HUES6 (cell line): Measurements from ENCODE around the gene ZNF445.
"Not testable (repeated sequence)": the region's sequence is repeated elsewhere in the genome, so short reads cannot be mapped to it uniquely, and the experiment has no call there.

Experiments used
- H3K27ac ChIP-seq: 2 replicates; pipeline ENCODE4 v1.7.0; 2013; ENCODE audit warnings: low read depth, mild to moderate bottlenecking, low read length, inconsistent platforms
- H3K27me3 ChIP-seq: 2 replicates; pipeline ENCODE4 v1.6.1; 2013; ENCODE audit warnings: low read length; ENCODE audit not compliant: control insufficient read depth, insufficient read depth
- H3K36me3 ChIP-seq: 2 replicates; pipeline ENCODE4 v1.6.1; 2013; ENCODE audit warnings: low read length; ENCODE audit not compliant: control insufficient read depth, insufficient read depth
- H3K4me1 ChIP-seq: 2 replicates; pipeline ENCODE4 v1.6.1; 2013; ENCODE audit warnings: low read length; ENCODE audit not compliant: control insufficient read depth, insufficient read depth
- H3K4me3 ChIP-seq: 2 replicates; pipeline ENCODE4 v1.5.1; 2013; ENCODE audit warnings: low read depth, low read length
- H3K9ac ChIP-seq: one replicate; pipeline ENCODE4 v1.6.1; 2013; ENCODE audit warnings: mild to moderate bottlenecking, low read length
- H3K9me3 ChIP-seq: 2 replicates; pipeline ENCODE4 v1.6.1; 2013; ENCODE audit warnings: low read depth, low read length; ENCODE audit not compliant: control insufficient read depth, insufficient read depth

The ZNF445 gene

DNA sequence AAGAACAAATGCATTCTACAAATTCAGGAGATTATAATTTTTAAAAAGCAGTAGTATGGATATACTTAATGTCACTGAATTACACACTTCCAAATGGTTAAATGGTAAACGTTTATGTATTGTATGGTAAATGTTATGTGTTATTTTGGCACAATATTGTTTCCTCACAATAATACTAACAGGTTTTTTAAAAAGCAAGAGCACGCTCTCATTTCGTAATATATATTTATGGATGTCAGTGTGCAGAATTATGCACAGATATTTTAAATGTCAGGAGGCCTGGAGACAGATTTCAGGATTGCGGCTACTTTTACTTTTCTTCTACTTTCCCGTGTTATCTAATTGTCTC is 533 bp downstream of the ZNF445 start:
- H3K4me3 ChIP-seq, result peak overlapping the region; percentile 81
- H3K36me3 ChIP-seq, result no peaks in the 10 kb centered on the region
- H3K27me3 ChIP-seq, result no peaks in the 10 kb centered on the region
- peak overlapping the region; percentile 27 for H3K9ac ChIP-seq
- no peak overlapping the region for H3K27ac ChIP-seq
- peaks cover 11% of the 10 kb centered on the region for H3K4me1 ChIP-seq
- H3K9me3 ChIP-seq, result no peaks in the 10 kb centered on the region

- Histone ChIP-seq H3K9me3 (no peaks in the 10 kb centered on the region), H3K4me1 (peaks cover 11% of the 10 kb centered on the region), H3K27ac (no peak overlapping the region), H3K4me3 (peak overlapping the region; percentile 81), H3K9ac (no peak overlapping the region), H3K36me3 (no peaks in the 10 kb centered on the region), H3K27me3 (no peaks in the 10 kb centered on the region)
Observed at GRCh38 chr3:44476181-44476611, 1.3 kb downstream of the ZNF445 start.

- not testable (repeated sequence) for H3K4me3 ChIP-seq, H3K9ac ChIP-seq, H3K36me3 ChIP-seq, H3K27ac ChIP-seq, H3K9me3 ChIP-seq, H3K27me3 ChIP-seq
- H3K4me1 ChIP-seq, result peaks cover 11% of the 10 kb centered on the region
Observed at GRCh38 chr3:44474886-44475285, 2.6 kb downstream of the ZNF445 start.

DNA sequence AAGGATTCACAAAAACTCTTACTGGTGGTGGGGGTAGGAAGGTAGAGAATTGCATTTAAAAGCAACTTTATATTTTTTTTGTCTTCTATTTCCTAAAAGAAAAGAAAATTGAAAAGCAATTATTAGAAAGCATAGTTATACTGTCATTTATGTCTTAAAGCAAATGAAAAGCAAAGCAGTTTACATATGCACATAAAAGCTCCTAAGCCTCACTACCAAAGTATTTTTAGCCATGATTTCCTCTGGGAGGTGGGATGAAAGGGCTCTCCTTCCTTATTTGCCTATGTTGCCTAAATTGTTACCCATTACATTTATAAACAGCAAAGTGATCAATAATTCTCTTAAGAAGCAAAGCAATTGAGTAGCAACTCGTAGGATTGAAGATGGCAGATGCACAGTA is 7.0 kb downstream of the ZNF445 start:
- H3K36me3 ChIP-seq, result peaks cover 9% of the 10 kb centered on the region
- H3K9ac ChIP-seq, result no peak overlapping the region
- H3K9me3 ChIP-seq, result no peaks in the 10 kb centered on the region
- no peaks in the 10 kb centered on the region for H3K27me3 ChIP-seq
- no peak overlapping the region for H3K27ac ChIP-seq
- H3K4me3 ChIP-seq, result no peak overlapping the region
- peaks cover 11% of the 10 kb centered on the region for H3K4me1 ChIP-seq

GRCh38 chr3:44469914-44470313 is 7.6 kb downstream of the ZNF445 start:
- Histone ChIP-seq H3K27me3 (no peaks in the 10 kb centered on the region), H3K4me1 (peaks cover 11% of the 10 kb centered on the region), H3K9ac (no peak overlapping the region), H3K4me3 (no peak overlapping the region), H3K36me3 (peaks cover 9% of the 10 kb centered on the region), H3K9me3 (no peaks in the 10 kb centered on the region), H3K27ac (no peak overlapping the region)

- Histone ChIP-seq H3K4me1 (peaks cover 11% of the 10 kb centered on the region), H3K36me3 (peaks cover 17% of the 10 kb centered on the region), H3K9me3 (no peaks in the 10 kb centered on the region), H3K4me3 (no peak overlapping the region), H3K27me3 (no peaks in the 10 kb centered on the region), H3K9ac (peak overlapping the region; percentile 3), H3K27ac (no peak overlapping the region; the same call in 1 of the 2 replicates)
Observed at GRCh38 chr3:44468572-44469520, 8.6 kb downstream of the ZNF445 start.

DNA sequence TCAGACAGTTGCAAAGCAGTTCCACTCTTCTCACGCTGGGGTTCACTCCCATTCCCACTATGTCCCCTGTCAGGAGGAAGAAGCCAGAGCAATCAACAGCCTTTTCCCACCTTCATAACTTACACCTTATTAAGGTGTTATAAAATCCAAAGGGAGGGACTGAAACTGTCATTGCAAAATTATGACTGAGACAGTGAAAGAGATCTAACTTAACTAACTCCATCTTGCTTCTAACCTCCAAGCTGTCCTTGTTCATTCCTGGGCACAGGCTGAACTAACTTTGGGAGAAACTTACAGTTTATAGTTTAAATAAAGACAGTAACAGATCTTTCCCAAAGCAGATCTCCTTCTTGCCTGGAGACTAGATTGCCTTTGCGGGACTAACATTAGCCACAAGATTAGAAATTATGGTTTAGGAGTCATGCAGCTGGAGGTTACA is 9.4 kb downstream of the ZNF445 start:
- Histone ChIP-seq H3K36me3 (peaks cover 22% of the 10 kb centered on the region), H3K4me1 (peaks cover 11% of the 10 kb centered on the region)
- not testable (repeated sequence) for H3K9ac ChIP-seq, H3K9me3 ChIP-seq, H3K4me3 ChIP-seq, H3K27ac ChIP-seq, H3K27me3 ChIP-seq

DNA sequence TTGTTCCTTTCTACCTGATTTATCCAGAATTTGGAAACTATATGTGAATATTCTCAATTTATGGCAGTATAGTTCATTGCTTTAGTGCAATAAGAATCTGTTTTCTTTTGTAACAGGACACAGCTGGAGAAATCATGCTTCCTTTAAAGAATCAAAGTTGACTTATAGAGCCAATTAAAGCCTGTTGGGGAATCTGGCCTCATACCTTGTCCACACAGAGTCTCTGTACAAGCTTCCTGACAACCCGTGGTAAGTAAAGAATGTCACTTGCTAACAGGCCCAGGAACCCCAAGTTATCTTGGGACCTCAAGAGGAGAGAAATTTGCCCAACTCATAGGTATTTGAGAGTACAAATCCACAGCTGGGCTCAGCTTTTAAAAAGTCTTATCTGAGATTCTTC is 10.2 kb downstream of the ZNF445 start:
- Histone ChIP-seq H3K27ac (no peak overlapping the region), H3K9me3 (no peaks in the 10 kb centered on the region), H3K27me3 (no peaks in the 10 kb centered on the region), H3K4me1 (peaks cover 11% of the 10 kb centered on the region), H3K9ac (no peak overlapping the region), H3K36me3 (peaks cover 24% of the 10 kb centered on the region), H3K4me3 (no peak overlapping the region)

DNA sequence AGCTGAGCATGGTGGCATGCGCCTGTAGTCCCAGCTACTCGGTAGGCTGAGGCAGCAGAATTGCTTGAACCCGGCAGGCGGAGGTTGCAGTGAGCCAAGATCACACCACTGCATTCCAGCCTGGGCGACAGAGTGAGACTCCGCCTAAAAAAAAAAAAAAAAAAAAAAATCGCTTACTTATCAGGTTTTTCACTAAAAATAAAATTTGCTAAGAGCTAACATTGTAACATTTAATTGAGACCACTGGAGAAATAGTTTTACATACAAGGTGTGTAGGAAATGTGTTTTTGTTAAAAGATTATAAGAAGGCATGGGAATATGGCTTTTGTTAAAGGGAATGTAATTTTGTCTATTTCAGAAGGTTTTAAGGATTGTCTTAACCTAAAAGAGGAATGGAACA is 12.6 kb downstream of the ZNF445 start:
- H3K4me1 ChIP-seq, result peaks cover 11% of the 10 kb centered on the region
- not testable (repeated sequence) for H3K9me3 ChIP-seq, H3K4me3 ChIP-seq

DNA sequence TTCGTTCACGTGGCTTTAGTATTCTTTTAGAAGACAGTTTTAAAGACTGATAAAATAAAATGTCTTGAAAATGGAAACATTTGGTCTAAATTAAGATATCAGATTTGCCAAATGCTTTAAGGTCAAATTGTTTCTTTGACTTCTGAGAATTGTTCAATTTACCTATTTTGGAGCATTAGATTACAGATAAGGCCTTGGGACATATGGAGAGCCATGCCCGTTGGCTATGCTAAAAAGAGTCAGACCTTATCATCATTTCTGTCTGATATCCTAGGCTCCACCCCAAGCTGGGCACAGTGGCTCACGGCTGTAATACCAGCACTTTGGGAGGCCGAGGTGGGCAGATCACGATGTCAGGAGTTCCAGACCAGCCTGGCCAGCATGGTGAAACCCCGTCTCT is 13.0 kb downstream of the ZNF445 start:
- Histone ChIP-seq H3K4me3 (no peak overlapping the region), H3K27me3 (no peaks in the 10 kb centered on the region), H3K9ac (no peak overlapping the region), H3K9me3 (no peaks in the 10 kb centered on the region; the same call in 1 of the 2 replicates), H3K4me1 (peaks cover 11% of the 10 kb centered on the region), H3K27ac (no peak overlapping the region), H3K36me3 (peaks cover 30% of the 10 kb centered on the region)

More for the DNA sequence above, 12.6 kb downstream of the ZNF445 start:
- H3K27me3 ChIP-seq, H3K27ac ChIP-seq, H3K9ac ChIP-seq: not testable (repeated sequence)
- H3K36me3 ChIP-seq, result peaks cover 32% of the 10 kb centered on the region

GRCh38 chr3:44460050-44460449 is 17.4 kb downstream of the ZNF445 start:
- H3K4me3 ChIP-seq, H3K9me3 ChIP-seq, H3K4me1 ChIP-seq, H3K27me3 ChIP-seq, H3K27ac ChIP-seq, H3K9ac ChIP-seq: not testable (repeated sequence)
- peaks cover 67% of the 10 kb centered on the region for H3K36me3 ChIP-seq
